Measurements from ENCODE around the gene RPS18. TPM values are rescaled to one million over a fixed set of nuclear protein-coding genes. Genes with fewer than 3 reads are reported as not detected.
"Not testable (repeated sequence)": the region's sequence is repeated elsewhere in the genome, so short reads cannot be mapped to it uniquely, and the experiment has no call there.

The RPS18 gene
- total RNA-seq (2014; rRNA removed; shearing (Covaris generic)): 2,534 and 2,796 TPM in 2 replicates

DNA sequence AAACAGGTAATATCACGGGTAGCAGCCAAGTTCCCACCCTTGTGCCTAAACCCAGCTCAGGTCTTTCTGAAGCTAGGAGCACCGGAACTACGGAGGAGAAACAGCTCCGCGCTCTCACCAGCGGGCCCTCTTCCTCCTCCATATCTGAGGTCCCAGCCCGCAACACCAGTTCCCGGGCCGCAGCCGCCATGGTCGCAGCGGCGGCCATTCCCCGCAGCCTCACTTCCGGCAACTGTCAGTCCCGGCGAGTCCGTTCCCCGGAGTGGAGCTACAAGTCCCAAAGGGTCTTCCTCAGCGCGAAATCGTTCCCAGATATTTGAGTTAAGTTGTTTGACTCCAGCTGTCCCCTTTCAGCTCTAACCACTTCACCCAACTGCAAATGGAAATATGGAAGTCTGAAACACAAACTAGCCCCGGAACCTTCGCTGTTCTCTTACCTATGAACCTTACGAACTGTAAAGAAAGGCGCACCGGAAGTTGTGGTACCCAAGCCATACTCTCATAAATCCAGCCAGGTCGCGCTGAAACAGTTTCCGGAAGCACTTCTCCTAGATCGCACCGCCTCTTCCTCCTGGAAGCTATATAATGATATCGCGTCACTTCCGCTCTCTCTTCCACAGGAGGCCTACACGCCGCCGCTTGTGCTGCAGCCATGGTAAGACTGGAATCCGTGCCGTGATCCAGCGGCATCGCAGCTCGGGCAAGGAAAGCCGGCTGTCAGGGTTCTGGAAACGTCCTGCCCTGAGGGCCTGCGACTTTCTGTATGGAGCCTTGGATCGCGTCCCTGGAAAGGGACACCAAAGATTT is at the start of gene RPS18, which contains the start of gene VPS52:
Gene RPS18, plus strand, starts transcription at position 608 of the 807 bp plus-strand sequence. Its CDS starts 45 bp downstream, at position 653.
Gene VPS52, minus strand, starts transcription at position 409 of the 807 bp plus-strand sequence. Its CDS starts 201 bp downstream, at position 208.
- peak; percentile 99 for DNase-seq (ENCODE audit: low spot score)

DNA sequence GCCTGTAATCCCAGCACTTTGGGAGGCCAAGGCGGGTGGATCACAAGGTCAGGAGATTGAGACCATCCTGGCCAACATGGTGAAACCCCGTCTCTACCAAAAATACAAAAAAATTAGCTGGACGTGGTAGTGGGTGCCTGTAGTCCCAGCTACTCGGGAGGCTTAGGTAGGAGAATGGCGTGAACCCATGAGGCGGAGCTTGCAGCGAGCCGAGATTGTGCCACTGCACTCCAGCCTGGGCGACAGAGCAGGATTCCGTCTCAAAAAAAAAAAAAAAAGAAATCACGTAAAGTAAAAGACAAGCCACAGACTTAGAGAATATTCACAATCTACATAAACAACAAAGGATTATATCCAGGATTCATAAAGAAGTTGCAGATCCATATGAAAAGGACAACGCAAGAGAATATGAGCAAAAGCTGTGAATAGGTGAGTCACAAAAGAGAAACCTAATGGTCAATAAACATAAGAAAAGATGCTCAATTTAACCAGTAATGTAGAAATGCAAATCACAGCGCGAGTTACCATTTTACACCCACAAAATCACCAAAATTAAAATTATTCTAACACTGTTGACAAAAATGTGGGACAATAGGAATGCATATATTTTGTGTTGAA is 45.3 kb upstream of the RPS18 start:
- not testable (repeated sequence) for DNase-seq (ENCODE audit: low spot score)

DNA sequence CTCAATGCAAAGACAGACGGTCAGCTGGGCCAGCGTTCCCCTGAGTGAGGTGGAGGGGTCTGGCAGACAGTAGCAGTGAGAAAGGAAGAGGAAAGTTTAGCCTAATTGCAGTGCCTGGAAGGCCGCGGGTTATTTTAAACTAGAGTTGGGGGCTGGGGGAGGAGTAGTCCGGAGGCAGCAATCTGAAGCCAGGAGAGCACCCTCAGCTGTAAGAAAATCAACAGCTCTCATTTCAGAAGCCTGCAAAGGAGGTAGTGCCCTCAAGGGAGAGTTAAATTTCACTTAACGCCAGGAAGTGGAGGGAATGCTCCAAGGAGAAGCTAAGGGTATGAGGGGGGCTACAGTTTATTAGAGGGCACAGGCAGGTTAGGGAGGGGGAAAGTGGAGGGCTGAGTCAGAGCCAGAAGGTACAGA is 36.6 kb upstream of the RPS18 start:
- no peak for DNase-seq (ENCODE audit: low spot score)

DNA sequence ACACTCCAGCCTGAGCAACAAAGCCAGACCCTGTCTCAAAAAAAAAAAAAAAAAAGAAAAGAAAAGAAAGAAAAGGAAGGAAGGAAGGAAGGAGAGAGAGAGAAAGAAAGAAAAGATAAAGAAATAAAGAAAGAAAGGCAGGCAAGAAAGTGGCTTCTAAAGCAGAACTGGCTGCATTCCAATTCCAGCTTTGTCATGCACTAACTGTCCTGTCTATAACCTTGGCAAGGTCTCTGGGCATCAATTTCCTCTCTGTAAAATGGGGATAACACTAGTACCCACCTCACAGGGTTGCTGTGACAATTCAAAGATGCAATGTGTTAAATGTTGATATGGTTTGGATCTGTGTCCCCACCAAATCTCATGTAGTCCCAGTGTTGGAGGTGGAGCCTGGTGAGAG is 35.5 kb upstream of the RPS18 start:
- no peak for DNase-seq (ENCODE audit: low spot score)

DNA sequence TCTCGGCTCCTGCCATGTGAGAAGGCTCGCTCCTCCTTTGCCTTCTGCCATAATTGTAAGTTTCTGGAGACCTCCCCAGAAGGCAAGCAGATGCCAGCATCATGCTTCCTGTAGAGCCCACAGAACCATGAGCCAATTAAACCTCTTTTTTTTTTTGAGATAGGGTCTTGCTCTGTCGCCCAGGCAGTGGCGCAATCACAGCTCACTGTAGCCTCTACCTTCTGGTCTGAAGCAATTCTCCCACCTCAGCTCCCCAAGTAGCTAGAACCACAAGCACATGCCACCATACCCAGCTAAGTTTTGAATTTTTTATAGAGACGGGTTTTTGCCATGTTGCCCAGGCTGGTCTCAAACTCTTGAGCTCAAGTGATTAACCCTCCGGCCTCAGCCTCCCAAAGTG is 35.0 kb upstream of the RPS18 start:
- DNase-seq (ENCODE audit: low spot score): no peak

DNA sequence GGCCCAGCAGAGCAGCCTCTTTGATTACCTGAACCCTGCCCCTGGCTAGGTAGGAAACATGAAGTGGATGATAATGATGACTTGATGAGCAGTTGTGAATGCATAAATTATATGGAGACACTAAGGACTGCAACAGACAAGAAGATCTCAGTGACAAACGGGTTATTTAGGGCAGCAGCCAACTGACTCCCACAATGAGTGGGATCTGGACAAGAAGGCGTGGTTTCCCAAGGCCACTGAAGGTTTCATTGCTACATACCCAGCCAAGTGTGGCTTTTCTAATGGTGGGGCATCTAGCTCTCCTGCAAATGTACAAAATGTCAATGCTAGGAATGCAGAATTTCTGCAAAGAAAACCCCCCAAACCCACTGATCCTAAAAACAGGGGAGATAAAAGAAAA is 34.1 kb upstream of the RPS18 start:
- DNase-seq (ENCODE audit: low spot score): no peak

DNA sequence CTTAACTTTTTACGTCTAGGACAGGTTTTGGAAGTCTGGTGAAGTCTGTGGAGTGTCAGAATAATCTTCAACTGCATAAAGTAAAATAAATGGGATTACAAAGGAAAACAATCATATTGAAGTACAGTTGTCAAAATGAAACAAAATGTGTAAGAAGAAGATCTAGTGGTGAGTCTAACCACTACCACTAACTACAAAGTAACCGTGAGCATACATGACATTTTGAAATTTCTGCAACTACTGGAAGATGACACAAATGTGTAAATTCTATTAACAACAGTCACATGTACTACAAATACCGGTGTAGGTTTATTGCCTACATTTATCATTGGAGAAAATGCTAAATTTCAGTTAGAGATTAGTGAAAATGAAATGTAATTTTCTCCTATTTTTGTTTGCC is 29.9 kb upstream of the RPS18 start:
- no peak for DNase-seq (ENCODE audit: low spot score)

DNA sequence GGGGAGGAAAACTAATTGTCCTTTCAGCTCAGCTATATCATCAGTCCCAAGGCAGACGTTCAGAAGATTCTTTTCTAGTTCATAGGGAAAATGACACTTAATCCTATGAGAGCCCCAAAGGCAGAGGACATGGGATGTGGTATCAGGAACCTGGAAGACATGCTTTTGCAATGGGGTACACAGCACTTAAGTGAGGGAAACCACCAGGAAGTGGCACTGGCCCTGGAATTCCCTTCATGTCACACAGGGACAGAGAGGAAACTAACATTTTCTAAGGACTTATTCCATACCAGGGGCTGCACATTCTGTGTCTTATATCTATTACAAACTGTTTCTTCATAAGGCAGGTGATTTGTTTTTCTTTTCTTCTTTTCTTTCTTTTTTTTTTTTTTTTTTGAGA is 28.4 kb upstream of the RPS18 start:
- DNase-seq (ENCODE audit: low spot score): no peak

DNA sequence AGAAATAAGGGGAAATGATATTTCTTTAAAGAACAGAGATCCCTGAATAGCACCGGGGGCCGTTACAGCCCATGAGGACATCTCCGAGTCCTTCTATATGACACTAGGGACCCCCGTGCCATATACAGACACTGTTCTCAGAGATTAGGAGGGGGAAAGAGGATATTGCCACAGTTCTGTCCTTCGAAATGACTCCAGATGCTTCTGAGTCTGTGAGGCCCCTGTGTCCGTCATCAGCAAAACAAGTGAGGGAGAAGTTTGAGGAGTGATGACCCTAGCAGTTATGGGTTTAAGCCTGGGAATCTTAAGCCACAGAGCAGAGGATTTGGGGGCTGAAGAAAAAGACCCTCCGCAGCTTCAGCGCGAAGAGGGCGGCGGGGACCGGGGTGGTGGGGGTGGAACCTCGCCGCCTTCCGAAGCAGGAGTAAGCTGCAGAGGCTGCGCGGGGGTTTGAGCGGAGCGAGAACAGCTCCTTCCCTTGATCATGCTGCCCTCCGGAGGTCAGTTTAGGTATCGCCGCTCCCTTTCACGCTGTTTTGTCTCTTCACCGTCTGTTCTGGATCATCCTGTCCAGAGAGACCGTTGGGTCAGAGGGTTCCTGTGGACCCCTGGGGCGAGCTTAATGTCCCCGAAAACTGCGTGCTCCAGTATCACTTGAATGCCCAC is 23.8 kb upstream of the RPS18 start:
- DNase-seq (ENCODE audit: low spot score): peak; percentile 82

DNA sequence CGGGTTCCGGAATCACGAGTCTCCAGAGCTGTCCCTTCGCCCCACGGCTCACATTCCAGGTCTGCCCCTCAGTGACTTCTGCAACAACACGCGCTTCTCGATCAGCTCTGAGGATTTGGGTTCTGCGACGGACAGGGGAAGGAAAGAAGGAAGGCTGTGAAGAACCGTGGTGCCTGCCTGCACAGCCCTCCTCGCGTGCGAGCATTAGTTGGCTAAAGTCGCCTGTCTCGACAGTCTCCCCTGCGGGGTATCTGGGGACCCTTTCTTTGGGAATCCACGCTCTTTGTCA is 23.3 kb upstream of the RPS18 start:
- peak; percentile 46 for DNase-seq (ENCODE audit: low spot score)

DNA sequence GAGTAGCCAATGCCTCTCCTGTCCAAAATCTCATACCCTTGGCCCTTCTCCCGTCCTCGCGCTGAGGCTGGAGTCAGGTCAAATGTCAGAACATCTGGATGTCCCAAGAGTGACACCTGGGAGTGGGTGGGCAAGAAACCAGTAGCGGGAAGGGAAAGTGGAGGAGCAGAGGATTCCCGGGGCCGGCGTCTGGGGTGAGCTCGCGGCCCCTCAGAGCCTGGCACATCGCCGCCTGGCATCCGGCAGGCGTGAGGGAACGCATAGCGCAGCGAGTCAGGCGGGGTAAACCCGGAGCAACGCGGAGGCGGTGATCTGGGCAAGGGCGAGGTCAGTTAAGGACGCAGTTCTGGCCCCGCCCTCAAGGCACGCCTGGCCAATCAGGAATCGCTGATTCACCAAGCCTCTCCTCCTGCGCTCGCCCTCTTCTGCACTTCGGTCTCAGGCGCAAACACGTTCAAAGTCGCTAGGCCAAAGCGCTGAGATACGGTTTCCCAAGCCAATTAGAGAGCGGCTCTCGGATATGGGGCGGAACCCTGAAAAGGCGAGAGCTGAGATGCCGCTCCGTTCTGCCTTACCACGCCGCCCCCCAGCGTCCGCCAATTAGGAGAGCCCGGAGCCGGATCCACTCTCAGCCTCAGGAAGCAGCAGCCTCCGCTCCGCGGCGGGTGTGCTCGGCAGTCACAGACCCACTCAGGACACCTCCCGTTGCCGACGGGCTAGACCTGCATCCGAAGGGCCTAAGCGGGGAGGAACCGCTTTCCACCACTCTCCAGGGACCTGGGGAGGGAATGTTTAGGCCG is 22.7 kb upstream of the RPS18 start:
- DNase-seq (ENCODE audit: low spot score): peak; percentile 99

DNA sequence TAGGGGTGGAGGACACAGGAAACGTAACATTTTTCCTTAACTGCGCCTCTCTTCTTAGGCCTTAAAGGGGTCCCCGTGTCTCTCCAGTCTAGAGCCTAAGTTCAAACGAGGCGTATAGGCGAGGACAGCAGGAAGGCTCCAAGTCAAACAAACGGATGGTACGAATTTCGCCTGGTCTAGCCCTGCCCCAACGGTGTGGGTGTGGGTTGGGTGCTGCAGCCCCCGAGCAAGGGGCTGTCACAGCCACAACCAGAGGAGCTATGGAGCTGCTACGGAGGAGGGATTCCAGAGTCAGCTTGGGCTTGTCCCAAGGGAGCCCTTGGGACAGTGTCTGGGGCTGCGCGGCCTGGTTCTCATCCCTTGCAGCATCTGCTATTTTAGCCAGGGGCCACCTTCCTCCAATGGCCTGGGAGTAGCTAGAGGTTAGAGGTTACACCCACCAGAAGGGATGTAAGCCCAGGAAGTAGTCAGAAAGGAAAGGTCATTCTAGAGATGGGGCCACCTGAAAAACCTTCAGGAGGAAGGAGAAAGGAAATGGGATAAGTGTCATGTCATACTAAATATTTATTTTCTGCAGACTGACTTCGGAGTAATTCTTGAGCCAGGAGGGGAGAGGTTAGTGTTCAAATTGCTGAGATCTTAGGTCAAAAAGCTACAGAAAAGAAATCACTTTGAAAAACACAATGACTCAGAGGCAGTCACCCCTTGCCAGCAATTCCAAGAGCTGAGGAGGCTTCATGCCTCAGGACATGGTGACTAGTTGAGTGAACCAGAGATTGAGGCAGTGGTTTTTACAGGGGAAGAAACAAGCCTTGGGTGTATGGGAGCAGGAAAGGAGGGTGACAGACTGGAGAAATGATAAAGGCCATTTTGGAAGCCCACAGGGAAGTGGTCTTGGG is 21.9 kb upstream of the RPS18 start:
- peak; percentile 32 for DNase-seq (ENCODE audit: low spot score)

DNA sequence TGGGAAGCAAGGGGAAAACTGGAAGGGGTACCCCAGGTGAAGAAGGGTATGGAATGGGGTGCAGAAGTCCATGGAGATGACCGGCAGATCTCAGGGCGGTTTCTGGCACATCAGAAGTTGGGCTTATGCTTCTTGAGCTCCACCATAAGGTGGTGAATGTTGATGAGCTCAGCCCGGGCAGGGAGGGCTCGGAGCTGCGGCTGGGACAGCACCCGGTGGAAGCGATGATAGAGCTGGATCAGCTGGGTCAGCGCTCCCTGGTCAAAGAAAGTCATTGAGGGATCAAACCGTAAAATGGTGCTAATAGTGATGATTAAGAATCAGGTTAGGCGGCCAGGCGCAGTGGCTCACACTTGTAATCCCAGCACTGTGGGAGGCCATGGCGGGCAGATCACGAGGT is 21.1 kb upstream of the RPS18 start:
- DNase-seq (ENCODE audit: low spot score): no peak

DNA sequence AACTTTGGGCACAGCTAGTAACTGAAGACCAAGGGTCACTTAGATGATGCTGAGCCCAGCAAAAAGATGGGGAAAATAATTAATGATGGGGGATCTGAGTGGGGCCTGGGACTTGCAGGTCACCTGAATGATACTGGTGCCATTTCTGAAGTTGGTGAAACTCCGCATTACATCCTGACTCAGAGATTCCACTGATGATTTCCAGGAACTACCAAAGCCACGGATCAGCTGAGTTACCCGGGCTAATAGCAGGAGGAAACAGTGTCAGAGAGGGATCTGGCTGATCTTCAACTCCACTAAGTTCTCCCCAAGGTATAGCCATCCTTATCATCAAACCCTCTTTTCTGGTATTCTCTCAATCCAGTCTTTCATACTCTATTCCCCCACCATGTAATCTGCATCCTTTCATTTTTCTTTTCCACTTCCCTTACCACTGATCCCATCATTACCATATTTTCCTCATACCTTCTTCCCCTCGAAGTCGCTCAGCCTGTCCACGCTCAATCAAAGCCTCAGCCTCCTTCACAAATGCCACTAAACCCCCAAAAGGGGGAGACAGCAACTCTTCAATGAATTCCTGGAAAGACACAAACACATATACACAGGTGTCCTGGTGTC is 20.4 kb upstream of the RPS18 start:
- no peak for DNase-seq (ENCODE audit: low spot score)

DNA sequence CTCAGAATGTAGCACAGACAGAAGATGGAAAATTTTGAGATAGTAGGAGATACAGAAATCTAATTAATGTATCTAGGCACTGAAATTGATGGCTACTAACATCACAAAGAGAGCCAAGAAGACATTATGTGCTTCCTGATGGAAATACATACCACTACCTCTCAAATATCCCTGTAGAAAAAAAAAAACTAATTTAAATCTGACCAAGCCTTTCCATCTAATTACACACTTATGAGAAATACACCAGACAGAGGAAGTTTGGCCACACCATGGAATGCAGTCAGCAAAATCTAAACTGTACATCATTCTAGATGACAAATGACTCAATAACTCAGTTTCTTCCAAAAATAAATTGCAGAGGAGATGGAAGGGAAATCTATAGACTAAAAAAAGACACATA is 19.1 kb upstream of the RPS18 start:
- DNase-seq (ENCODE audit: low spot score): no peak

DNA sequence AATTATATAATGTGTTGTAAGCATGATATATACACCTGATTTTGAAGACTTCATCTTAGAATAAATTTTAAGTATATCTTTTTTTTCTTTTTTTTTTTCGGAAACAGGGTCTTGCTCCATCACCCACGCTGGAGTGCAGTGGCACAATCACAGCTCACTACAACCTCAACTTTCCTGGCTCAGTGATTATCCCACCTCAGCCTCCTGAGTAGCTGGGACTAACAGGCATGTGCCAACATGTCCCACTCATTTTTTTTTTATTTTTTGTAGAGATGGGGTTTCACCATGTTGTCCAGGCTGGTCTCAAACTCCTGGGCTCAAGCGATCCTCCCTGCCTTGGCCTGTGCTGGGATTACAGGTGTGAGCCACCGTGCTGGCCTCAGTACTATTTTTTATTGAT is 17.3 kb upstream of the RPS18 start:
- DNase-seq (ENCODE audit: low spot score): no peak

DNA sequence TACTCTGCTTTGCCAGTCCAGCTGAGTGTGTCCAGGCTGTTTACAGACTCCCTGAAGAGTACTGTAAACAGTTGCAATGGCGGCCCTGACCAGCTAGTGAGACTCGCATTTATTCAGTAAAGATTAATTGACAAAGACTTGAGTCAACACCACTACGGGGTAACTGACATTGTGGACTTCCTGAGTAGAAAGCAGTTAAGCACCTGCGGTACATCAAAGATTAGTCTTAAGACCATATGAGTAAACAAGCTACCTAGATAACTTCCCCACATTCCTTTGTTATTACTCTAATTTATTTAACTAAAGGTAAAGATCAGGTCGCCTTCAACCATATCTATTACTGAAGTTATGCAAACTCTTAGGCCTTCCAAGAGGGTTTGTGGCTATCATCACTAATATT is 12.8 kb upstream of the RPS18 start:
- no peak for DNase-seq (ENCODE audit: low spot score)

DNA sequence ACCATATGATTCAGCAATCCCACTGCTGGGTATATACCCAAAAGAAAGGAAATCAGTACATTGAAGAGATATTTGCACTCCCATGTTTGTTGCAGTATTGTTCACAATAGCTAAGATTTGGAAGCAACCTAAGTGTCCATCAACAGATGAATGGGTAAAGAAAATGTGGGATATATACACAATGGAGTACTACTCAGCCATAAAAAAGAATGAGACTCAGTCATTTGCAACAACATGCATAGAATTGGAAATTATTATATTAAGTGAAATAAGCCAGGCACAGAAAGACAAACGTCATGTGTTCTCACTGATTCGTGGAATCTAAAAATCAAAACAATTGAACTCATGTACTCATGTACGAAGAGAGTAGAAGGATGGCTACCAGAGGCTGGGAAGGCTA is 9.4 kb upstream of the RPS18 start:
- DNase-seq (ENCODE audit: low spot score): not testable (repeated sequence)

DNA sequence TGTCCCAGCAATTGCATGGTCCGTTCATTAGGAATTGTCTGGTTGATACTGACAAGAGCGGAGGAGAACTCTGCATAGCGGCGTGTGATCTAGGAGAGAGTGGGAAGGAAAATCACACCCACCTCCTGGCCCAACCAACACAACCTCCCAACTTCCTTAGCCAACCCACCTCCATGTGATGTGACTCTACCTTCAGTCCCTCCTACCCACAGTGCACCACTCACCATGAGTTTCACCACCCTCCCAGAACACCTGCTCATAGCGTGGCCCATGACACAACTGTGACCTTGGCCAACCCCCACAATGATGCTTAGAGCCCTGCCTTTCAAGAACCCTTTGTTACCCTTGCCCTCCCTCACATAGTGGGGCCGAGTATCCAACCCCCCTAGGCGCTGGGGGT is 7.9 kb upstream of the RPS18 start:
- no peak for DNase-seq (ENCODE audit: low spot score)

DNA sequence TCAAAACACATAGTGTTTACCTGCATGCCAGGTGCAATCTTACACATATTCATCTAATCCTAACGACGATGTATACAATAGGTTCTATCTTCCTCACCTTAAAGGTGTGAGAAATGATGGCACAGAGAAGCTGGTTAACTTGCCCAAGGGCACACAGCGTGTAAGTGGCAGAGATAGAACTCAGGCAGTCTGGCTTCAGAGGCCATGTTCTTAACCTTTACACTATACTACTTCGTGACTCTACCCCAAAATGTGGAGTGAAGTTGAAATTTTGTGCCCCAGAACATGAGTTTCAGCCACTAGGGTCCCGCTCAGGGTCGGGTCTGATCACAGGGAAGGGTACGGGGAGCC is 783 bp upstream of the RPS18 start:
- DNase-seq (ENCODE audit: low spot score): no peak
